GM03348 (cell line): ENCODE data around the gene AIG1.

Experiments used
- DNase-seq: peaks from one replicate; pipeline ENCODE4 v3.0.0; 2012; ENCODE audit warnings: low spot score

AIG1 gene

GRCh38 chr6:143097224-143097795 lies 36.6 kb downstream of the AIG1 start:
- DNase-seq, result no peak

GRCh38 chr6:143098054-143098671 lies 37.5 kb downstream of the AIG1 start:
- no peak for DNase-seq

GRCh38 chr6:143099647-143100046 lies 39.0 kb downstream of the AIG1 start:
- DNase-seq, result no peak

- DNase-seq, result no peak
Observed at GRCh38 chr6:143100429-143100828, 39.7 kb downstream of the AIG1 start.

- no peak for DNase-seq
Observed at GRCh38 chr6:143103916-143104315, 43.2 kb downstream of the AIG1 start.

GRCh38 chr6:143107440-143107839 lies 46.8 kb downstream of the AIG1 start:
- DNase-seq, result no peak

GRCh38 chr6:143107911-143108761 lies 47.4 kb downstream of the AIG1 start:
- DNase-seq, result peak; percentile 30

GRCh38 chr6:143109196-143109595 lies 48.5 kb downstream of the AIG1 start:
- no peak for DNase-seq

GRCh38 chr6:143110572-143110971 lies 49.9 kb downstream of the AIG1 start:
- DNase-seq, result peak; percentile 30

GRCh38 chr6:143110996-143111395 lies 50.3 kb downstream of the AIG1 start:
- peak; percentile 39 for DNase-seq

- no peak for DNase-seq
Observed at GRCh38 chr6:143111443-143111842, 50.8 kb downstream of the AIG1 start.

GRCh38 chr6:143112084-143112768 lies 51.5 kb downstream of the AIG1 start:
- no peak for DNase-seq

- DNase-seq, result no peak
Observed at GRCh38 chr6:143112837-143113236, 52.1 kb downstream of the AIG1 start.

GRCh38 chr6:143115728-143116127 lies 55.0 kb downstream of the AIG1 start:
- DNase-seq, result no peak

GRCh38 chr6:143117108-143117507 lies 56.4 kb downstream of the AIG1 start:
- DNase-seq, result no peak

- DNase-seq, result no peak
Observed at GRCh38 chr6:143119260-143119659, 58.6 kb downstream of the AIG1 start.

GRCh38 chr6:143123081-143123480 lies 62.4 kb downstream of the AIG1 start:
- DNase-seq, result peak; percentile 60

- DNase-seq, result no peak
Observed at GRCh38 chr6:143123941-143124340, 63.3 kb downstream of the AIG1 start.

GRCh38 chr6:143125455-143125854 lies 64.8 kb downstream of the AIG1 start:
- no peak for DNase-seq

- DNase-seq, result peak; percentile 13
Observed at GRCh38 chr6:143125864-143126573, 65.3 kb downstream of the AIG1 start.

GRCh38 chr6:143126574-143126941 lies 65.9 kb downstream of the AIG1 start:
- DNase-seq, result no peak
